HepG2 (cell line): ENCODE results near the gene NFKBIL1. TPM values are rescaled to one million over a fixed set of nuclear protein-coding genes. Genes with fewer than 3 reads are reported as not detected.

Experiments
- ARID4A ChIP-seq: sonication (generic); formaldehyde crosslinking; IDR thresholded peaks from 2 replicates; pipeline ENCODE4 v1.5.0; 2020; ENCODE audit warnings: mild to moderate bottlenecking, missing genetic modification reagents, borderline replicate concordance
- CTCF ChIP-seq: sonication (generic); formaldehyde crosslinking; IDR thresholded peaks from 2 replicates; pipeline ENCODE4 v1.5.0; 2020; ENCODE audit warnings: mild to moderate bottlenecking, missing genetic modification reagents, moderate library complexity
- GTF3A ChIP-seq: sonication (generic); formaldehyde crosslinking; conservative IDR thresholded peaks from 2 replicates; pipeline ENCODE4 v1.4.0; 2020; ENCODE audit warnings: mild to moderate bottlenecking, missing genetic modification reagents
- ISL2 ChIP-seq: sonication (generic); formaldehyde crosslinking; IDR thresholded peaks from 2 replicates; pipeline ENCODE4 v1.5.0; 2020; ENCODE audit warnings: missing genetic modification reagents
- KAT2B ChIP-seq: fragments of 150-350 bp; IDR thresholded peaks from 2 replicates; pipeline ENCODE4 v1.6.1; 2014; ENCODE audit warnings: low read depth, low read length, borderline replicate concordance
- MBD4 ChIP-seq: IDR thresholded peaks from 2 replicates; pipeline ENCODE4 v1.6.1; 2012; ENCODE audit warnings: low read length, inconsistent platforms, borderline replicate concordance
- MBNL3 ChIP-seq: fragments of 250-450 bp; sonication (Bioruptor Pico); conservative IDR thresholded peaks from 2 replicates; pipeline ENCODE4 v1.8.0; 2022; ENCODE audit warnings: mild to moderate bottlenecking, inconsistent platforms
- MXD1 ChIP-seq: sonication (generic); formaldehyde crosslinking; IDR thresholded peaks from 2 replicates; pipeline ENCODE4 v1.4.0; 2020; ENCODE audit warnings: mild to moderate bottlenecking, missing genetic modification reagents
- NFAT5 ChIP-seq: sonication (generic); formaldehyde crosslinking; IDR thresholded peaks from 2 replicates; pipeline ENCODE4 v1.4.0; 2020; ENCODE audit warnings: missing genetic modification reagents
- NONO ChIP-seq, 2 experiments: fragments of 450-650 bp in 1 of 2; sonication (generic) in 1 of 2; formaldehyde crosslinking in 1 of 2; IDR thresholded peaks in 1 of 2; conservative IDR thresholded peaks in 1 of 2; 2 replicates each; pipeline versions ENCODE4 v1.6.1 to v1.8.0; 2017 to 2022; ENCODE audit warnings: mild to moderate bottlenecking in 1 of 2, missing genetic modification reagents in 1 of 2, moderate library complexity in 1 of 2
- PAX8 ChIP-seq: sonication (generic); formaldehyde crosslinking; IDR thresholded peaks from 2 replicates; pipeline ENCODE4 v1.8.0; 2022; ENCODE audit warnings: mild to moderate bottlenecking, missing genetic modification reagents, borderline replicate concordance
- SP5 ChIP-seq: IDR thresholded peaks from 2 replicates; pipeline ENCODE4 v1.6.1; 2016; ENCODE audit warnings: low read depth, borderline replicate concordance
- ZBTB46 ChIP-seq: sonication (generic); formaldehyde crosslinking; IDR thresholded peaks from 2 replicates; pipeline ENCODE4 v1.4.0; 2020; ENCODE audit warnings: mild to moderate bottlenecking, missing genetic modification reagents, borderline replicate concordance
- ZFAT ChIP-seq: sonication (generic); formaldehyde crosslinking; conservative IDR thresholded peaks from 2 replicates; pipeline ENCODE4 v1.8.1; 2023; ENCODE audit warnings: missing genetic modification reagents, inconsistent platforms
- ZNF17 ChIP-seq: sonication (generic); formaldehyde crosslinking; IDR thresholded peaks from 2 replicates; pipeline ENCODE4 v1.5.0; 2020; ENCODE audit warnings: mild to moderate bottlenecking, missing genetic modification reagents
- ZSCAN12 ChIP-seq: sonication (generic); formaldehyde crosslinking; IDR thresholded peaks from 2 replicates; pipeline ENCODE4 v1.9.0; 2021; ENCODE audit warnings: mild to moderate bottlenecking, missing genetic modification reagents
- polyA plus RNA-seq, 8 experiments: library from polyadenylated mRNA; depleted of rRNA in 3 of 8; stranded (reverse) in 7 of 8; unstranded in 1 of 8; fragments of >200 nt; fragmentation: Illumina TruSeq in 4 of 8; extraction: Trizol in 4 of 8; gene quantifications; 2 replicates each; pipeline versions ENCODE4 v1.2.1 to v1.2.3, GENCODE V29; 2011 to 2016; ENCODE audit warnings: low read depth in 4 of 8, missing spikeins in 1 of 8, mixed read lengths in 1 of 8; ENCODE audit not compliant: insufficient read depth in 1 of 8
- total RNA-seq, 5 experiments: library from RNA; depleted of rRNA; stranded (reverse); fragments of >200 nt; fragmentation: Illumina TruSeq; extraction: Trizol; gene quantifications; 2 replicates each; pipeline ENCODE4 v1.2.3, GENCODE V29; 2016; ENCODE audit warnings: low read depth in 1 of 5

Gene NFKBIL1
- total and polyA plus RNA-seq, 2 of the 13 experiments (the other 11 are each of a cell fraction or from before 2014, with no cell fraction given) = 9.7 to 19.5 TPM

GRCh38 chr6:31528821-31529328, 18.5 kb upstream of the NFKBIL1 start, which contains the start of gene MCCD1 (continued):
- TF ChIP-seq ZBTB46 (CRISPR knock-in tag) (no peak), NFAT5 (CRISPR knock-in tag) (no peak), ZSCAN12 (CRISPR knock-in tag) (no peak), ZNF17 (no peak), NONO (IDR thresholded peaks at IDR 0.05) (no peak), NONO (CRISPR knock-in tag; conservative IDR thresholded peaks at IDR 0.05) (peak; percentile 59), SP5 (no peak), MBNL3 (no peak), ZFAT (CRISPR knock-in tag) (no peak), PAX8 (CRISPR knock-in tag) (no peak), KAT2B (no peak), MXD1 (CRISPR knock-in tag) (no peak), MBD4 (peak; percentile 83; the same call in 1 of the 2 replicates), CTCF (no peak), ARID4A (CRISPR knock-in tag) (no peak; the same call in 1 of the 2 replicates), GTF3A (CRISPR knock-in tag) (no peak), ISL2 (CRISPR knock-in tag) (no peak)
